Activated T-helper 1 cell treated with Interleukin-2 at 50 U/mL for 16 hours (primary cell): ENCODE results near the gene MIPOL1.
"Not testable (repeated sequence)": the region's sequence is repeated elsewhere in the genome, so short reads cannot be mapped to it uniquely, and the experiment has no call there.

Source experiments
- DNase-seq: peaks from one replicate; pipeline ENCODE4 v3.0.0-alpha.2; 2020; ENCODE audit warnings: low read depth

Gene MIPOL1

DNA sequence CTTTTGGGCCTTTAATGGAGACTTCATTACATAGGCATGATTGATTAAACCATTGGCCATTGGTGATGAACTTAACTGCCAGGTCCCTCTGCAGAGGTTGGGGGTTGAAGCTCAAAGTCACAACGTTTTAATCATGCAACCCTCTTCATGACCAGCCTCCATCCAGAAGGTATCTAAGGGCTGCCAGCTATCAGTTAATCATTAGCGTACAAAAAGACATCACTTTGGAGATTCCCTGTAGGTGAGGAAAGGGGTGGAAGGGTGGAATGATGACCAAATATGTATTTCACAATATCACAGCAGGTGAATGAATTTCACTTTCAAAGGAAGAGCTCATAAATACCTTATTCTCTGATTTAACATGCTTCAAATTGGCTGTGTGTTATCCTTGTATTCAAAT, 92.0 kb downstream of the MIPOL1 start:
- DNase-seq = no peak

DNA sequence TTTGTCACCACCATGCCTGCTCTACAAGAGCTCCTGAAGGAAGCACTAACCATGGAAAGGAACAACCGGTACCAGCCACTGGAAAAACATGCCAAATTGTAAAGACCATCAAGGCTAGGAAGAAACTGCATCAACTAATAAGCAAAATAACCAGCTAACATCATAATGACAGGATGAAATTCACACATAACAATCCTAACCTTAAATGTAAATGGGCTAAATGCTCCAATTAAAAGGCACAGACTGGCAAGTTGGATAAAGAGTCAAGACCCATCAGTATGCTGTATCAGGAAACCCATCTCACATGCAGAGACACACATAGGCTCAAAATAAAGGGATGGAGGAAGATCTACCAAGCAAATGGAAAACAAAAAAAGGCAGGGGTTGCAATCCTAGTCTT, 97.5 kb downstream of the MIPOL1 start:
- not testable (repeated sequence) for DNase-seq

DNA sequence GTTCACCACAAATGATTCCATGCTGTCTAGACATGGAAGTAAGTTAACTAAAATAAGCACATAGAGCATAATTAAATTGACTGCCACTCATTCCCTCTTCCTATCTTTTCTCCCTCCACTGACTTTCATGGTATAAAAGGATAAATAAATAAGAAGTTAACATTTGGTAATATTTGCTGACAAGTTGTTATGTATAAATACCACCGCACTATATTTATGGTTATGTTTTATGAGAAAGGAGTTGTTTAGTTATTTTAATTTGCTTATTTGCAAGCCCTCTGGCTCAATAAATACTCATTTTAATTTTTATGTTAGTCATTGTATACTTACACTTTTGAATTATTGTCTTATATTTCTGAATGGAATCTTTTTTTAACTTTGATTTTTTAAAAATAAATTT, 113.5 kb downstream of the MIPOL1 start:
- DNase-seq = no peak

DNA sequence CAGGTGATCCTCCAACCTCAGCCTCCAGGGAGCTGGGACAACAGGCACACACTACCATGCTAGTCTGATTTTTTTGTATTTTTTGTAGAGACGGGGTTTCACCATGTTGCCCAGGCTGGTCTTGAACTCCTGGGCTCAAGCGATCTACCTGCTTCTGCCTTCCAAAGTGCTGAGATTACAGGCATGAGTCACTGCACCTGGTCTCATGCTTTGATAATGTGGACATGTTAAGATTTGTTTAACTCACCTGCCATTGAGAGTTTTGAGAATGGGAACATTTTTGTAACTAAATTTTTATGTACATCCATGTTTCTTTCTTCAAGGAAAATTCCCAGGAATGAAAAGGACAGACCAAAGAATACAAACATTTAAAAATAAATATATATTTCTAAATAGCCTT, 121.2 kb downstream of the MIPOL1 start:
- DNase-seq = no peak

DNA sequence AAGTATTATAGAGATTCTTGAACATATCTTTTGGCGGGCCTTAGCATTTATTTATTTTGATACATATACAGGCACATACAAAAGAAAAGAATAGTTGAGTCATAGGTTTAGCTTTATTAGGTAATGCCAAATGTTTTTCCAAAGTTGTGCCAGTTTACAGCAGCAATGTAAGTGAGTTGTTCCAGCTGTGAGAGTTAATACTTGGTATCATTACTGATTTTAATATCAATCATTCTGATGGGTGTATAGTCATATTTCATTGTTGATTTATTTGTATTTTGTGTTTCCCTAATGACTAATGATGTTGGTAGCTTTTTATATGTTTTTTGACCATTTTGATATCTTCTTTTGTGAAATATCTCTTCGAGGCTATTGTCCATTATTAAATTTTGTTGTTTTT, 122.4 kb downstream of the MIPOL1 start:
- DNase-seq = no peak

DNA sequence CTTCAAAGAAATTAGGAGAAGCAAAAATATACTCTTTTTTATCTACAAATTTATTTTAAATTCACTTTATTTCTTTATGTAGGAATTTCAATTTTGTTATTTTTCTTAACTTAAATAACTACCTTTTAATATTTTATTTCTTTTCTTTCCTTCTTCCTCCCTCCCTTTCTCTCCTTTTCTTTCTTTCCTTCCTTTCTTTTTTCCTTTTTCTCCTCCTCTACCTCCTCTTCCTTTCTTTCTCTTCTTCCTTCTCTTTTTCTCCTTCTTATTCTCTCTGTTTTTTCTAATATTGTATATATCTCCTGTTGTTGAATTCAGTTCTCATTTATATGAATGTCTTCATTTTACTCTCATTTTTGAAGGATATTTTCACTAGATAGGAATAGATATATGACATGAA, 127.6 kb downstream of the MIPOL1 start:
- no peak for DNase-seq

DNA sequence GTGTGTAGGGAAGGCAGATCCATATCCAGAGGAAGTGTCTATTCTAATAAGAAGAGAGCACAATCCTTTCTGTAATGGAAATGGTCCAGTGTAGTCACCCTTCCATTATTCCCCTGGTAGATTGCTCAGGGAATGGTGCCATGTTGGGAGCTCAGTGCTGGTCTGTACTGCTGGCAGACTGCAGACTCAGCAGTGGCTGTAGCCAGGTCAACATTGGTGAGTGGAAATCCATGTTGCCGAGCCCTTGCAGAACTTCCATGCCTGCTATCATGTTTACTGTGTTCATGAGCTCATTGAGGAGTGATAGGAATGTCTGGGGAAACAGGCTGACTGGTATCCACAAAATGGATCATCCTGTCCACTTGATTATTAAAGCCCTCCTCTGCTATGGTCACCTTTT, 128.7 kb downstream of the MIPOL1 start:
- no peak for DNase-seq

DNA sequence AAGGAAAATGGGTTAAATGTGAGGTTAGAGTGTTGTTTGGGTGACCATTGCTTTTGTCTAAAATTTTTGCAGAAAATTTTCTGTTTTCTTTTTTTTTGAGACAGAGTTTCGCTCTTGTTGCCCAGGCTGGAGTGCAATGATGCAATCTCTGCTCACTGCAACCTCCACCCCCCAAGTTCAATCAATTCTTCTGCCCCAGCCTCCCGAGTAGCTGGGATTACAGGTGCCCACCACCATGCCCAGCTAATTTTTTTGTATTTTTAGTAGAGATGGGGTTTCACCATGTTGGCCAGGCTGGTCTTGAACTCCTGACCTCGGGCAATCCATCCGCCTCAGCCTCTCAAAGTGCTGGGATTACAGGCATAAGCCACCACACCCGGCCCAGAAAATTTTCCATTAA, 130.2 kb downstream of the MIPOL1 start:
- not testable (repeated sequence) for DNase-seq

DNA sequence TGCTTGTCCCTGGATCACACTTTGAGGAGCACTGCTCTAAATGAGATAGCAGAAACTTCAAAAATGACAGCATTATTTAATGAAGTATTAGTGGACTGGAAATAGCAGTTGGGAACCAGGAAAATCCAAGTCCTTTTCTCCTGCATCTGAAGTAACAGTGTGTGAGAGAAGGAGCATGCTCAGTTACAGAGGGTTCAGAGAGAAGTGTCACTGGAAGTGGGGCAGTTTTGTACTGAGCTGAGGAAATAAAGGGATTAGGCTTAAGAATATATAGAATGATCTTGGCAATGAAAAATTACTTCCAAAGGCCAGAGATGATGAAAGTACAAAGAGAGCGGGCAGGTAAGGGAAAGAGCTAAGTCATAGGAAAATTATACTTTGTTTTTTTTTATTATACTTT, 130.9 kb downstream of the MIPOL1 start:
- no peak for DNase-seq

DNA sequence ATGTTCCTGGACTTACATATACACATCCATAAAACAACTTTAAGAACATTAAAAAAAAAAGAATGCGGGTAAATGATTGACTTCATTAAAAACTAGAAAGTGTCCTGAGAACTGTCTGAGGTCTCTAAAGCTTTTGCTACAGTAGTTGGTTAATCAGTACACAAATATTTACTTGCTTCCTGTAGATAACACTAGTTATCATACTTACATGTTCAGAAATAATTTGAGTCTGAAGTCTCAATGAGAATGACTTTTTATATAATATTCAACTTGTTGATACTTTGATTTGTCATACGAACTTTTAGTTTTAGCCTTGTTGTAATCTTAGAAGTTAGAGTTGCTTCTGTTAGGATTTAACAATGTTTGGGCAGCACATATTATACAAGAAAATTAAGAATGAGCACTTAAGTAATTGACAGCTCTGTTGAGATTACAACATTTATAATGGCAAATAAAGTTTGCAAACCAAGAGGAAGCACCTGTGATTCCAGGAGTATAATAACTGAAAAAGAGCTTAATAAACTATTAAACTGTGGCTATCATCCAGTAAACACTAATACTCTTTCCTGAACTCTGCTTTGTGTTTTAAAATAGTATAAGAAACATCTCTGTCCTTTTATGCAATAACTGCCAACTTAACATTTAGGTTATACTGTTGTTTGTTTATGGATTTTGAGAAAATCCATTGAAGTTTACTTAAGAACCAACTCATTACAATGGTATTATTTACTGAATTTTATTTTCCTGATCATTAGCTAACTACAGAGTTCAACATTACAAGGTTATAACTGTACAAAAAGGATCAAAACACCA, 131.7 kb downstream of the MIPOL1 start:
- DNase-seq = no peak

DNA sequence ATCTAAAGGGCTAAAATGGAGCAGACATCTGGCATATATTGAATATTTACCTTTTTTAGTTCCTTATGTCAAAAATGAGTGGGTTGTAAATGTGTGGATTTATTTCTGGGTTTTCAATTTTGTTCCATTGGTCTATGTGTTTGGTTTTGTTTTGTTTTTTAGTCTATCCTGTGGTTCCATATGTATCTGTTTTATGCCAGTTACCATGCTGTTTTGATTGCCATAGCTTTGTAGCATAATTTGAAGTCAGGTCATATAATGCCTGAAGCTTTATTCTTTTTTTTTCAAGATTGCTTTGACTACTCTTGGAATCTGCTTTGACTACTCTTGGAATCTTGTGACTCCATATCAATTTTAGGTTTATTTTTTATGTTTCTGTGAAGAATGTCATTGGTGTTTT, 133.2 kb downstream of the MIPOL1 start:
- DNase-seq = no peak

DNA sequence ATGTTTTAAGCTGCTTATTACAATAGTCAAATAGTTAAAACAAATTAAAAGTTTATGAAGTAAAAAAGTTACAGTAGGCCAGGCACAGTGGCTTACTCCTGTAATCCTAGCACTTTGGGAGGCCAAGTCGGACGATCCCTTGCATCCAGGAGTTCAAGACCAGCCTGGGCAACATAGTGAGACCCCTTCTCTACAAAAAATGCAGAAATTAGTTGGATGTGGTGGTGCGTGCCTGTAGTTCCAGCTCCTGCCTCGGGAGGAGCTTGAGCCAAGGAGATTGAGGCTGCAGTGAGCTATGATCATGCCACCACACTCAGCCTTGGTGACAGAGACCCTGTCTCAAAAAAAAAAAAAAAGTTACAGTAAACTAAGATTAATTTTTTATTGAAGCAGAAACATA, 142.6 kb downstream of the MIPOL1 start:
- no peak for DNase-seq

DNA sequence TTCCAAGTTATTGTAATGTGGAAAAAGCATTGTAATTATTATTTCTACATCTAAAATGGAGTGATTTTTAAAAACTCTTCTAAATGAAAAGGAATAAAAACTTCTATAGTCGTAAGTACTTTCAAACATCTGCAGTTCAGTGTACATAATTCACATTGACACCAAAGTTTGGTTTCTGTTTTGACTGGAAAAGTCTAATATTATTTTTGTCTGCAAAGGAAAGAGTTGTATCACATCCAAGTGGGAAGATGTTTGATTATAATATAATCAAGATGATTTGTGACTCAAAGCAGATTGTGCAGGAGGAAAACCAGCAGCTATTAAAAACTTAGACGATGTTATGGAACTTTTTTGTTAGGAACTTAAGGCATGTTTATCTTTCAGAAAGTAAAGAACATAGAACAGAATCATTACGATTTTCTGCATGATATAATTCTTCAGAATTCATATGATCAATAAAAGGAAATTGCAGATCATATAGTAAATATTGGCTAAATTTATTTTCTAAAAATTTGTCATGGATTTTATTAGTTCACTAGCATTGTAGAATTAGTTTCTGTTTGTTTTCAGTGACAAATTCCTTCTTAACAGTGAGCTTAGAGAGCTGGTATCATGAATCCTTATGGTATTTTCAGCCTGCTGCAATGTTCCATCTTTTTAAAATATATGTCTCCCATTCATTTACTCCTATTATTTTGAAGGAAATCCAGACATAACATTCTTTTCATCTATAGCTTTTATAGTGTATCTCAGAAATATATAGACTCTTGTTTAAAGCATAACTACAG, 145.8 kb downstream of the MIPOL1 start:
- DNase-seq = no peak

DNA sequence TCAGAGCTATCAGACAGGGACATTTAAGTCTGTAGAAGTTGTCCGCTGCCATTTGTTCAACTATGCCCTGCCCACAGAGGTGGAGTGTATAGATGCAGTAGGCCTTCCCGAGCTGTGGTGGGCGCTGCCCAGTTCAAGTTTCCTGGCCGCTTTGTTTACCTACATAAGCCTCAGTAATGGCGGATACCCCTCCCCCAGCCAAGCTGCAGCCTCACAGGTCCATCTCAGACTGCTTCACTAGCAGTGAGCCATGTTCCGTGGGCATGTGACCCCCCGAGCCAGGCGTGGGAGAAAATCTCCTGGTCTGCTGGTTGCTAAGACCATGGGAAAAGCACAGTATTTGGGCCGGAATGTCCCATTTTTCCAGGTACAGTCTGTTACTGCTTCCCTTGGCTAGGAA, 165.9 kb downstream of the MIPOL1 start:
- DNase-seq = no peak

DNA sequence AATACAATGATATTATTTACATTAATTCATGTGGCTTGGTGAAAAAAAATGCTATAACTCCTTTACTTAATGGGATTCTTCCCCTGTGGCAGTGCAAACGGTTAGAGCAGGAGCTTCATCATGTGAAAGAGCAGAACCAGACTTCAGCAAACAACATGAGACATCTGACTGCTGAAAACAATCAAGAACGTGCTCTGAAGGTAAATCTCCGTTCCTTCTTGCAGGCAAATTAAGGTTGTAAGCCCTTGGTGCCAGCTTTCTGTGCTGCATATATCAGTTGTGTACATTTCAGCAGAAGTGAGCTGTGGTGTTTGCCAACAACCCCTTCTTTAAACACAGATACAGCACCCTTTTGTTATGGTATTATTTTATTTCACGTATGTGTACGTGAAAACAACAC, 171.7 kb downstream of the MIPOL1 start:
- no peak for DNase-seq

DNA sequence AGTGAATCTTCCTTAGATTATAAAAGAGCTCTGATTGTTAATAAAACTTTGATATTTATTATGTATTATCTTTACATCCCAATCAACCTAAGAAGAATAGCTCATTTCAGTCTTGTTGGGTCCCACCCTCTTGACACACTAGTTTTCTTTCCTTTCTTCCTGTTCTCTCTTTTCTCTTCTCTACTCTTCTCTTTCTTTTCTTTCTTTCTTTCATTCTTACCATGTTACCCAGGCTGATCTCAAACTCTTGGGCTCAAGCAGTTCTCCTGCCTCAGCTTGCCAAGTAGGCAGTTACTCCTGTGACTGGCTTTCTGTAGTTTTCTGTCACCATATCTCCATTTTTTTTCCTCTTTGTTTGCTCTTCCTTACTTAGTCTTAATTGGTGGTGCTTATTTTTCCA, 177.8 kb downstream of the MIPOL1 start:
- no peak for DNase-seq

DNA sequence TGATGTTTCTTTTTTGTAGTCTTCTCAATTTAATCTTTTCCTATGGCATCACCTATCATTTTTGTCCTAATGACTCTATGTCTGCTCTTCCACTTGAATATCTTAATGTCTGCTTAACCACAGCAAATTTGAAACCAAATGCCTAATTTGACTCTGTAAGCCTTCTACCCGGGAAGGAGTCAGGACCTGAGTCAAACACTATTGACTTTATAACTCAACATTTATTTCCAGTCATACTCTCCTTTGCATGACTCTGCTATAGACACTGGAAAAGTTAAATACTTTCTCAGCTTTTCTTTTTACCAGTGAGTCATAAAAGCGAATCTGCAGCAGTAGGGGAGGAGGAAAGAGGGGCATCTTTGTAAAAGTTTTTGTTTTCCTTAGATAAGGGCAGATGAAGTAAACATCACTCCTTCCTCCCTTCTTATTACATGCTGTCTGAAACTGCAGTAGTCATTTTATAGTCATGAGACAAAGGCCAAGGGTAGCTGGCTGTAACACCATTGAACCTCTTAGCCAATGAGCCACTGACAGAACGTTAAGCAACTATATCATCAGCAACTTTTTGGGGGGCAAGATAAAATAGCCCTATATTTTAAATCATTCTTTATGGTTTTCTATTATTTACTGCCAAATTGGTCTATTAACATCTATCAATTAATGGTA, 179.3 kb downstream of the MIPOL1 start:
- no peak for DNase-seq

DNA sequence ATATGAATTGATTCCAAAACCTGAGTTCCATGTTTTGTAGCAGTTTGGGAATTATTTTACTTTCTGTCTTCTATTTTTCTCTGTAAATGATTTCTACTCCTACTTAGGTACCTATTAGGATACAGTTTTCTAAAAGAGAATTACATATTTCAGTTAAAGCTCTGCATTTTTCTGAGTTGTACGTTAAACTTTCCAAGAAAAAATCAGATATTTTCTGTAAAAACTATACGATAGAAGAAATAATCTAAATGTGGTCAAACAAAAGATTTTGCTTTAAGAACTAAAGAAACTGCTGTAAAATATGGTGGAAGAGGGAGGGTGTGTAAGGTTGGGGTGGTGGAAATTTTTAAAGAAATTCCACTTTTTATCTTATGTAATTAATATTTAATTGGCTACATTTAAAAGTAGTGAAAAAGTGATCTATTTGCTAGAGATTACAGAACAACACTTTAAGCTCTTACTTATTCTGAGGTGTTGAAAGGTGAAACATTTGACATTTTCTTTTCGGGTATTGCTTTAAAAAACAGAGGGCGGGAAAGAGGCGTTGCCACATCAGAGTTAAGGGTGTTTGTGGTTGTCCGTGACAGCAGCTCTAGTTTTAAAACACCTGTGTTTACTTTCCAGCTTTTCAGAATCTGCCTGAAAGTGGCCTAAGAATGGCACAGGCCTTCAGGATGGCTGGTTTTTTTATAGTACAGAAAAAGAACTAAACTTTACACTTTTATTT, 187.3 kb downstream of the MIPOL1 start:
- no peak for DNase-seq

DNA sequence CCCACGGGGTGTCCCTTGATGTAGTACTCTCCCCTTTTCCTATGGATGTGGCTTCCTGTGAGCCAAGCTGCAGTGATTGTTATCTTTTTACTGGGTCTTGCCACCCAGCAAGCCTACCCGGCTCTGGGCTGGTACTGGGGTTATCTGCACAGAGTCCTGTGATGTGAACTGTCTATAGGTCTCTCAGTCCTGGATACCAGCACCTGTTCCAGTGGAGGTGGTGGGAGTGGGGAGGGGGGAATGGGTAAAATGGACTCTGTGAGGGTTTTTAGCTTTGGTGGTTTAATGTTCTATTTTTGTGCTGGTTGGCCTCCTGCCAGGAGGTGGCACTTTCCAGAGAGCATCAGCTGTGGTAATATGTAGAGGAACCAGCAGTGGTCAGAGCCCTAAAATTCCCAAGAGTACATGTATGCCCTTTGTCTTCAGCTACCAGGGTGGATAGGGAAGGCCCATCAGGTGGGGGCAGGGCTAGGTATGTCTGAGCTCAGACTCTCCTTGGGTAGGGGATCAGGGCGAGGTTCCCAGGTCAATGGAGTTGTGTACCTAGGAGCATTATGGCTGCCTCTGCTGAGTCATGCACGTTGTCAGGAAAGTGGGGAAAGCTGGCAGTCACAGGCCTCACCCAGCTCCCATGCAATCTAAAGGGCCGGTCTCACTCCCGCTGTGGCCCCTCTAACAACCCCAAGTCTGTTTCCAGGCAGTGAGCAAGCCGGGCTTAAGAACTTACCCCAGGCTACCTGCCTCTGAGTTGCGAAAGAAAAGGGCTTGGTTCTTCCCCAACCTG, 199.6 kb downstream of the MIPOL1 start:
- DNase-seq = not testable (repeated sequence)

DNA sequence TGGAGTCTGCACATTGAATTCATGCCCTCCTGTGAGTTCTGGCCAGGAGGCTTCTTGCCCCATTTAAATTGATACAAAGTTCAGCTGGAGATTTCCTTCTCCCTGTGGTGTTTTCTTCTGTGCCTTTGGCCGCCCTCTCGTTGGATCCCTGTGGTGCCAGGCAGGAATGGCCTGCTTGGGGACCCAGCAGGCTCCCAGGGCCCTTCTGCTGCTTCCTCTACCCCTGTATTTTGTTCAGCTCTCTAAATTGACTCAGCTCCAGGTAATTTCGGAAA, 200.1 kb downstream of the MIPOL1 start:
- no peak for DNase-seq

DNA sequence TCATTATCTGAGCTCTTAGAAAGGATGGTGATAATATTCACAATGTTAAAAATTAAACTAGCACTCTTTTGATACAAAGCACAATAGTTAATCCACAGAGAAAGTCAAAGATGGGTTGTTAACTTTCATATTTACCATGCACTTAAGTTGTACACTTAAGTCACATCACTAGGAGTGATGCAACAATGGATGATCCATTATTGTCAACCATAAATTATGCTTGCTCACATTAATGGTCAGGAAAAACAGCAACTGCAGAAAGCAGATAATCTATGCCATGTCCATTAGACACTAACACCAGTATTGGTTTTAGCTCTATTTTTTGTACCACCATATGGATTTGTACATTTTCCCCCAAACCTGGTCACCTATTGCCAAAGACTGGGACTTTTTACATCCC, 201.8 kb downstream of the MIPOL1 start:
- no peak for DNase-seq

DNA sequence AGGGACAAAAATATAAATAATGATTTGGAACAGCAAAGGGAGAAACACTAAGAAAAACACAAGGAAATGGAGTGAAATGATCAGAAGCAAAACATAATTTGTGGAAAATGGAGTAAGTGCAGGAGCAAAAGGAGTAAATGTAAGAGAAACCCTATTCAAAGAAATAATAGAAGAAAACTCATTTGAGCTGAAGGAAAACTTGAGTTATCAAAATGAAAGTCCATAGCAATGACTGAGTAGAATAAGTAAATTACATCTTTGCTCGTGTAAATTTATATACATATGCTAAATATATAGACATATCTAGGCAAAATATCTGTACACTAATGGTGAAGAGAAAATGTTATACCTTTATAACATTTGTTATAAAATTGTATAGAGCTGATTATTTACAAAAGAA, 203.4 kb downstream of the MIPOL1 start:
- no peak for DNase-seq
